Measurements from ENCODE around the gene INO80B.
"Not testable (repeated sequence)": the region's sequence is repeated elsewhere in the genome, so short reads cannot be mapped to it uniquely, and the experiment has no call there.

The INO80B gene

GRCh38 chr2:74436111-74436805 lies 18.6 kb upstream of the INO80B start:
- H3K36me3 Mint-ChIP-seq, result no peaks in the 10 kb centered on the region
- H3K27me3 Mint-ChIP-seq, result peaks cover 48% of the 10 kb centered on the region
- peaks cover 15% of the 10 kb centered on the region for H3K4me1 Mint-ChIP-seq
- H3K9me3 Mint-ChIP-seq, result no peaks in the 10 kb centered on the region
- no peak for DNase-seq
- no peak overlapping the region for H3K27ac Mint-ChIP-seq
- H3K4me3 Mint-ChIP-seq, result no peak overlapping the region
- CTCF ChIA-PET, result no interaction called here

GRCh38 chr2:74436848-74437695 lies 17.8 kb upstream of the INO80B start:
- H3K4me1 Mint-ChIP-seq, result peaks cover 17% of the 10 kb centered on the region
- DNase-seq, result no peak
- H3K27me3 Mint-ChIP-seq, result peaks cover 55% of the 10 kb centered on the region
- no peaks in the 10 kb centered on the region for H3K36me3 Mint-ChIP-seq
- no peaks in the 10 kb centered on the region for H3K9me3 Mint-ChIP-seq
- CTCF ChIA-PET, result no interaction called here
- H3K27ac Mint-ChIP-seq, result no peak overlapping the region
- H3K4me3 Mint-ChIP-seq, result no peak overlapping the region

- CTCF ChIA-PET, result interaction anchor here (1.0 kb wide), 1 partner anchor 13 kb away, joined by 3 read pairs; no protein-coding TSS in a partner anchor
- Mint-ChIP-seq H3K27ac (no peak overlapping the region), H3K4me3 (no peak overlapping the region), H3K9me3 (no peaks in the 10 kb centered on the region), H3K4me1 (peaks cover 22% of the 10 kb centered on the region), H3K36me3 (no peaks in the 10 kb centered on the region), H3K27me3 (peaks cover 61% of the 10 kb centered on the region)
- no peak for DNase-seq
These were observed 16.6 kb upstream of the INO80B start for GRCh38 chr2:74438248-74438647.

GRCh38 chr2:74439373-74439772 lies 15.5 kb upstream of the INO80B start:
- Mint-ChIP-seq H3K4me3 (no peak overlapping the region), H3K36me3 (no peaks in the 10 kb centered on the region), H3K4me1 (peaks cover 22% of the 10 kb centered on the region), H3K9me3 (no peaks in the 10 kb centered on the region), H3K27me3 (peaks cover 73% of the 10 kb centered on the region), H3K27ac (no peak overlapping the region)
- DNase-seq, result no peak
- CTCF ChIA-PET, result interaction anchor here (0.9 to 1.3 kb wide), 3 partner anchors 10 to 14 kb away, joined by 3 to 4 read pairs (median 3); no protein-coding TSS in a partner anchor

- Mint-ChIP-seq H3K9me3 (no peaks in the 10 kb centered on the region), H3K4me3 (no peak overlapping the region), H3K27ac (no peak overlapping the region), H3K27me3 (peaks cover 78% of the 10 kb centered on the region), H3K4me1 (peaks cover 22% of the 10 kb centered on the region), H3K36me3 (no peaks in the 10 kb centered on the region)
- CTCF ChIA-PET, result interaction anchor here (0.9 to 1.3 kb wide), 2 partner anchors 10 to 12 kb away, joined by 3 to 4 read pairs; no protein-coding TSS in a partner anchor
- no peak for DNase-seq
These were observed 15.0 kb upstream of the INO80B start for GRCh38 chr2:74439803-74440377.

GRCh38 chr2:74440378-74441169 lies 14.3 kb upstream of the INO80B start:
- CTCF ChIA-PET, result interaction anchor here (0.9 to 1.3 kb wide), 2 partner anchors 11 to 12 kb away, joined by 3 to 4 read pairs; no protein-coding TSS in a partner anchor
- Mint-ChIP-seq H3K27me3 (peaks cover 84% of the 10 kb centered on the region), H3K36me3 (no peaks in the 10 kb centered on the region), H3K4me3 (peak overlapping the region; percentile 29), H3K27ac (no peak overlapping the region), H3K9me3 (no peaks in the 10 kb centered on the region), H3K4me1 (peaks cover 22% of the 10 kb centered on the region)
- DNase-seq, result peak; percentile 62

- H3K4me3 Mint-ChIP-seq, result no peak overlapping the region
- no peaks in the 10 kb centered on the region for H3K9me3 Mint-ChIP-seq
- peaks cover 22% of the 10 kb centered on the region for H3K4me1 Mint-ChIP-seq
- no peaks in the 10 kb centered on the region for H3K36me3 Mint-ChIP-seq
- CTCF ChIA-PET, result no interaction called here
- DNase-seq, result no peak
- H3K27ac Mint-ChIP-seq, result no peak overlapping the region
- H3K27me3 Mint-ChIP-seq, result peaks cover 81% of the 10 kb centered on the region
These were observed 13.7 kb upstream of the INO80B start for GRCh38 chr2:74441170-74441689.

GRCh38 chr2:74441690-74442482 lies 13.0 kb upstream of the INO80B start, which contains the start of gene RTKN:
TSS of gene RTKN (minus strand) at chr2:74441937. CDS start at chr2:74441816, 121 bp downstream.
- Mint-ChIP-seq H3K4me1 (peaks cover 21% of the 10 kb centered on the region), H3K4me3 (peak within 1 kb of the TSS; percentile 57), H3K36me3 (no peaks in the 10 kb centered on the region), H3K27me3 (peaks cover 86% of the 10 kb centered on the region), H3K9me3 (no peaks in the 10 kb centered on the region), H3K27ac (no peak within 1 kb of the TSS)
- CTCF ChIA-PET, result interaction anchor here (0.6 to 1.6 kb wide), 2 partner anchors 9 to 12 kb away, joined by 3 to 5 read pairs; partner anchors contain the start of gene INO80B
- peak; percentile 52 for DNase-seq

GRCh38 chr2:74442483-74443297 lies 12.2 kb upstream of the INO80B start:
- H3K27ac Mint-ChIP-seq, H3K36me3 Mint-ChIP-seq, DNase-seq, H3K9me3 Mint-ChIP-seq: not testable (repeated sequence)
- Mint-ChIP-seq H3K4me3 (peak overlapping the region; percentile 57), H3K4me1 (peaks cover 17% of the 10 kb centered on the region), H3K27me3 (peaks cover 86% of the 10 kb centered on the region)
- CTCF ChIA-PET, result interaction anchor here (0.6 to 1.6 kb wide), 2 partner anchors 8 to 11 kb away, joined by 3 to 5 read pairs; partner anchors contain the start of gene INO80B

- no peaks in the 10 kb centered on the region for H3K36me3 Mint-ChIP-seq
- CTCF ChIA-PET, result interaction anchor here (1.1 kb wide), 1 partner anchor 10 kb away, joined by 4 read pairs; the partner anchor contains the start of gene INO80B
- no peak overlapping the region for H3K4me3 Mint-ChIP-seq
These were observed 10.2 kb upstream of the INO80B start for GRCh38 chr2:74444498-74445318.

GRCh38 chr2:74447230-74447999 lies 7.5 kb upstream of the INO80B start:
- no peak overlapping the region for H3K27ac Mint-ChIP-seq
- H3K36me3 Mint-ChIP-seq, result peaks cover under 1% of the 10 kb centered on the region
- no peaks in the 10 kb centered on the region for H3K9me3 Mint-ChIP-seq
- DNase-seq, result no peak
- H3K4me3 Mint-ChIP-seq, result no peak overlapping the region
- H3K27me3 Mint-ChIP-seq, result peaks cover 46% of the 10 kb centered on the region
- peaks cover 9% of the 10 kb centered on the region for H3K4me1 Mint-ChIP-seq
- CTCF ChIA-PET, result no interaction called here

More at GRCh38 chr2:74444498-74445318, 10.2 kb upstream of the INO80B start:
- Mint-ChIP-seq H3K4me1 (peaks cover 17% of the 10 kb centered on the region), H3K9me3 (no peaks in the 10 kb centered on the region), H3K27me3 (peaks cover 69% of the 10 kb centered on the region), H3K27ac (no peak overlapping the region)
- DNase-seq, result no peak

Data from activated naive CD4-positive, alpha-beta T cell treated with anti-CD3 and anti-CD28 coated beads, Interleukin-2, amount 10 ng/mL, durations not matched to agents 7 days and 5 days (primary cell).